ENCODE data around the gene C6orf89. TPM values are rescaled to one million over a fixed set of nuclear protein-coding genes. Genes with fewer than 3 reads are reported as not detected.

Gene C6orf89
- total RNA-seq, 1 experiment from 2014 or later, result 22.4 TPM

GRCh38 chr6:36964349-36964748 lies 78.6 kb downstream of the C6orf89 start:
- no peak for DNase-seq (ENCODE audit: extremely low read depth, low read depth)

- no peak for DNase-seq (ENCODE audit: extremely low read depth, low read depth)
Observed at GRCh38 chr6:36964908-36965307, 79.2 kb downstream of the C6orf89 start.

GRCh38 chr6:36967301-36967700 lies 81.5 kb downstream of the C6orf89 start:
- DNase-seq (ENCODE audit: extremely low read depth, low read depth), result no peak

- no peak for DNase-seq (ENCODE audit: extremely low read depth, low read depth)
Observed at GRCh38 chr6:36967757-36968156, 82.0 kb downstream of the C6orf89 start.

- no peak for DNase-seq (ENCODE audit: extremely low read depth, low read depth)
Observed at GRCh38 chr6:36968266-36968977, 82.7 kb downstream of the C6orf89 start.

GRCh38 chr6:36969240-36969691 lies 83.5 kb downstream of the C6orf89 start:
- no peak for DNase-seq (ENCODE audit: extremely low read depth, low read depth)

- DNase-seq (ENCODE audit: extremely low read depth, low read depth), result no peak
Observed at GRCh38 chr6:36969988-36970891, 84.5 kb downstream of the C6orf89 start.

- DNase-seq (ENCODE audit: extremely low read depth, low read depth), result no peak
Observed at GRCh38 chr6:36970892-36971842, 85.4 kb downstream of the C6orf89 start.

GRCh38 chr6:36971921-36972673 lies 86.3 kb downstream of the C6orf89 start:
- DNase-seq (ENCODE audit: extremely low read depth, low read depth), result no peak

GRCh38 chr6:36973190-36973589 lies 87.4 kb downstream of the C6orf89 start:
- DNase-seq (ENCODE audit: extremely low read depth, low read depth), result no peak

- DNase-seq (ENCODE audit: extremely low read depth, low read depth), result no peak
Observed at GRCh38 chr6:36973647-36974046, 87.9 kb downstream of the C6orf89 start.

- DNase-seq (ENCODE audit: extremely low read depth, low read depth), result no peak
Observed at GRCh38 chr6:36975231-36976006, 89.7 kb downstream of the C6orf89 start.

- no peak for DNase-seq (ENCODE audit: extremely low read depth, low read depth)
Observed at GRCh38 chr6:36976007-36976264, 90.2 kb downstream of the C6orf89 start.

GRCh38 chr6:36976509-36976908 lies 90.8 kb downstream of the C6orf89 start:
- no peak for DNase-seq (ENCODE audit: extremely low read depth, low read depth)

GRCh38 chr6:36976931-36977330 lies 91.2 kb downstream of the C6orf89 start:
- no peak for DNase-seq (ENCODE audit: extremely low read depth, low read depth)

- no peak for DNase-seq (ENCODE audit: extremely low read depth, low read depth)
Observed at GRCh38 chr6:36977470-36977941, 91.8 kb downstream of the C6orf89 start.
